GM13976 (cell line): ENCODE results near the gene KLHL28.
A peak's percentile ranks its signal among the peaks of the same experiment; 100 is the strongest.

Experiments
- DNase-seq: peaks from one replicate; pipeline ENCODE4 v3.0.0; 2012; ENCODE audit warnings: low spot score
- in situ Hi-C: fragments of 300-500 bp; cut with MboI; formaldehyde crosslinking; loops from one replicate; pipeline ENCODE4 v1.12.0; 2022; ENCODE audit warnings: low sequenced_read_pairs, mixed read lengths, inconsistent platforms; ENCODE audit not compliant: unreplicated experiment
- TF ChIP-seq, protein P1 (sequence below): IDR thresholded peaks from 2 replicates; pipeline ENCODE4 v1.5.1; 2012; ENCODE audit warnings: borderline replicate concordance, mild to moderate bottlenecking; ENCODE audit not compliant: insufficient read depth; ENCODE audit errors: extremely low read depth, missing control alignments, control extremely low read depth

Gene KLHL28

DNA sequence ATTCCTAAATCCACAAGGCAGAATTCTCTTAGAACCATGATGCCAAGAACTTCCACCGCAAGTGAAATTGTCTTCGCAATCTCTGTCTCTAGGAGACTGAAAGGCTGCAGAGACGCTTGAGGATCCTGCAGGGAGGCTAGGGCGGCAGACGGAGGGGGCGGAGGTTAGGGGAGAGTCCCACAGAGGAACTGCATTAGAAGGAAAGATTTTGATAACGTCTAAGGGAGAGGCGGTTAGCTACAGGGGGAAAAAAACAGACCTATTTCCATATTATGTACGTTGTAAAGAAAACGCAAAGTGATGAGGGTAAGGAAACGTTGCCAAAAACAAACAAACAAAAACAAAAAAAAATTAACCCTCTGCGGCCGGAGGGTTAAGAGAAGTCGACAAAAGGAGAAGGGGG lies 595 bp downstream of the KLHL28 start:
- in situ Hi-C loops = no loop called here
- TF ChIP-seq, protein P1, sequence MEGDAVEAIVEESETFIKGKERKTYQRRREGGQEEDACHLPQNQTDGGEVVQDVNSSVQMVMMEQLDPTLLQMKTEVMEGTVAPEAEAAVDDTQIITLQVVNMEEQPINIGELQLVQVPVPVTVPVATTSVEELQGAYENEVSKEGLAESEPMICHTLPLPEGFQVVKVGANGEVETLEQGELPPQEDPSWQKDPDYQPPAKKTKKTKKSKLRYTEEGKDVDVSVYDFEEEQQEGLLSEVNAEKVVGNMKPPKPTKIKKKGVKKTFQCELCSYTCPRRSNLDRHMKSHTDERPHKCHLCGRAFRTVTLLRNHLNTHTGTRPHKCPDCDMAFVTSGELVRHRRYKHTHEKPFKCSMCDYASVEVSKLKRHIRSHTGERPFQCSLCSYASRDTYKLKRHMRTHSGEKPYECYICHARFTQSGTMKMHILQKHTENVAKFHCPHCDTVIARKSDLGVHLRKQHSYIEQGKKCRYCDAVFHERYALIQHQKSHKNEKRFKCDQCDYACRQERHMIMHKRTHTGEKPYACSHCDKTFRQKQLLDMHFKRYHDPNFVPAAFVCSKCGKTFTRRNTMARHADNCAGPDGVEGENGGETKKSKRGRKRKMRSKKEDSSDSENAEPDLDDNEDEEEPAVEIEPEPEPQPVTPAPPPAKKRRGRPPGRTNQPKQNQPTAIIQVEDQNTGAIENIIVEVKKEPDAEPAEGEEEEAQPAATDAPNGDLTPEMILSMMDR = no peak
- DNase-seq = peak; percentile 48

DNA sequence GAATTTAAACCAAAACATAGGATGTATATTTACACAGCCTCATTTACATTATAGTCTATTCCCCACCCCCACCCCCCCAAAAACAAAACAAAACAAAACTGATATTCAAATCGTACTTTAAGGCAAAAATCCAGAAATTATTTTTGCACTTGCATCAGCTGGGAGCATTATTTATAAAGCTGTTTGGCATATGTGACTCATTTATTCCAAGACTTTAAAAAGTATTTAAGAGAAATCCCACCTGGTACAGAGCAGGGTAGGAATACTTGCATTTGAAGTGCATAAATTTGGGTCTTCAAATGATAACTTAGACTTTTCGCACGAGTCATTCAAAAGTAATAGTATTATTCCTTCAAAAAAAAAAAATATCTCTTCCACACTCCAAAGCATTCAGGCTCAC lies 1.1 kb downstream of the KLHL28 start:
- in situ Hi-C loops = no loop called here
- TF ChIP-seq, protein P1 = no peak
- no peak for DNase-seq

DNA sequence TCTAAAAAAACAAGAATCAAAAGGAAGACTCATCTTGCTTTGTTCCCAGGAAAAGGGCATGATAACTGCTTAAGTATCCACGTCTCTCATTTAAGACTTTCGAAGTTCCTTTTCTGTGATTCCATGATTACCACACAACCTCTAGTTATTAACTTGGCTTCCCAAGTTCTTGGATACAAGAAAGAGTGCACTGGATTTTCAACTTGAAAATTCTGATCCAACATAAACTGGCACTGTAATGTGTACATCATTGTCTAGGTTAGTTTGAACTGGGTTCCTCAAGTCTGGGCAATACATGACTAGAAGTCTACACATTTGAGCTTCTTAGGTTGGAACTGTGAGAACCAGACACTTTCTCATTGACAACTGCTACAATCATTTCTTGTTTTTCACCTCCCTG lies 1.6 kb downstream of the KLHL28 start:
- in situ Hi-C loops = no loop called here
- TF ChIP-seq, protein P1 = no peak
- no peak for DNase-seq

DNA sequence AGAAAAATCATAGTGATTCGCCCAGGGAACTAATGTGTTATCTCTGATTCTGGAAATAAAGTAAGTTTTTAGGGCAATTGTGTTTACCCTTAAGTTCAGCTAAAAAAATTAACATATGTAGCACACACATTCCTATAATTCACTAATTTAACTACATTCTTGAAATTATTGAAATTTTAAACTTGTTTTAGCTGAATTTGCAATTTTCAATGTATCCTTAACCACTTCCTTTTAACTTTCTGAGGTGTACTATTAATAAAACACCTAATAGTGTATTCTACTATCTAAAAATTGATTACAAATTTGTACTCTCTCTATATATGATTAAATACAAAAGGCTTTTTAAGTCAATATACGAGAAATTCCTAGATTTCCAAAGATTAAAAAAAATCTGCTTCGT lies 2.2 kb downstream of the KLHL28 start:
- in situ Hi-C loops = no loop called here
- TF ChIP-seq, protein P1 = no peak
- no peak for DNase-seq

DNA sequence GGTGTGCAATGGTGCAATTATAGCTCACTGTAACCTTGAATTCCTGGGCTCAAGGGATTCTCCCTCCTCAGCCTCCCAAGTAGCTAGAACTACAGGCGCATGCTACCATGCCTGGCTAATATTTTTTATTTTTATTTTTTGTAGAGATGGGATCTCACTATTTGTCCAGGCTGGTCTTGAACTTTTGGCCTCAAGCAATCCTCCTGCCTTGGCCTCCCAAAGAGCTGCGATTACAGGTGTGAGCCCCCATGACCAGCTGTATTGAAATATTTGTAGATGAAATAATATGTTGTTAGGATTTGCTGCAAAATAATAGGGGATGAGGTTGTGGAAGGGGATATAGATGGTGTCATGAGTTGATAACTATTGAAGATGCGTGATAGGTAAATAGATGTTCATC lies 4.9 kb downstream of the KLHL28 start:
- no peak for DNase-seq
- in situ Hi-C loops = no loop called here
- TF ChIP-seq, protein P1 = no peak

DNA sequence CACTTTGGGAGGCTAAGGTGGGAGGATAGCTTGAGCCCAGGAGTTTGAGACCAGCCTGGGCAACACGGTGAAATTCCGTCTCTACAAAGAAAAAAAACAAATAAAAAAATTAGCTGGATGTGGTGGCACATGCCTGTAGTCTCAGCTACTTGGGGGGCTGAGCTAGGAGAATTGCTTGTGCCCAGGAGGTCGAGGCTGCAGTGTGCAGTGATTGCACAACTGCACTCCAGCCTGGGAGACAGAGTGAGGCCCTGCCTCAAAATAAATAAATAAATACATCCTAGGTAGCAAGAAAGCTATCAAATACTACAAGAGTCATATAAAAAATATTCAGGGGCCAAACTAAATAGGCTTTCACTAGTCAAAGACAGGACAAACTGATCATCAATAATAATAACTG lies 6.2 kb downstream of the KLHL28 start:
- TF ChIP-seq, protein P1 = no peak
- in situ Hi-C loops = no loop called here

DNA sequence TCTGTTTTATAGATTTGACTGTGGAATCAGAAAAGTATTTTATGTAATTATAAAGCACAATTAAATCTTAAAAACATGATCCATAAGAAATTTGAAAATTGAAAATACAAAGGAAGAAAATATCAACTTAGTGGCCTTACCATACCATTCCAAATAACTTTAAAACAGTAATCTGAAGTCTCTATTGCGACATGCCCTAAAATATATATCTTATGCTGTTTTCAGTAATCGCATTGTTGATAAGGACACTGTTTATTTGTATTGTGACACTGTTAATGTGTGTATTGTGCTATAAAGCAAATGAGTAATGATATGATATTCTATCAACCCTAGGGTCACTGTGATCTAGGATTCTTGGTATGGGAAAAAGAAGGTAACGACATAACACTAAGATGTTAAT lies 7.0 kb downstream of the KLHL28 start:
- TF ChIP-seq, protein P1 = no peak
- in situ Hi-C loops = no loop called here

More for the DNA sequence above, 6.2 kb downstream of the KLHL28 start:
- no peak for DNase-seq

More for the DNA sequence above, 7.0 kb downstream of the KLHL28 start:
- no peak for DNase-seq
